Stimulated activated memory B cell treated with anti-CD40 and anti-IgM and Interleukin-4, amounts not matched to agents 10 μg/mL and 1 μg/mL and 100 μg/mL, for 72 hours (primary cell): ENCODE measurements around the gene RFTN1.
"Not testable (repeated sequence)": the region's sequence is repeated elsewhere in the genome, so short reads cannot be mapped to it uniquely, and the experiment has no call there.

Source experiments
- ATAC-seq: fragments of 150-1000 bp; cut with Tn5 transposase; 2 replicates; pipeline ENCODE4 v1.10.0; 2021
- H3K27ac Mint-ChIP-seq: one replicate; pipeline ENCODE4 v1.8.0; 2022; ENCODE audit warnings: mild to moderate bottlenecking, mixed read lengths
- H3K27me3 Mint-ChIP-seq: one replicate; pipeline ENCODE4 v1.8.0; 2022; ENCODE audit warnings: mixed read lengths
- H3K36me3 Mint-ChIP-seq: one replicate; pipeline ENCODE4 v1.8.0; 2022; ENCODE audit warnings: mixed read lengths
- H3K4me1 Mint-ChIP-seq: one replicate; pipeline ENCODE4 v1.8.0; 2022; ENCODE audit warnings: mixed read lengths
- H3K4me3 Mint-ChIP-seq: one replicate; pipeline ENCODE4 v1.8.0; 2022; ENCODE audit warnings: mild to moderate bottlenecking, moderate library complexity, mixed read lengths
- H3K9me3 Mint-ChIP-seq: one replicate; pipeline ENCODE4 v1.8.0; 2022; ENCODE audit warnings: mixed read lengths

RFTN1 gene

GRCh38 chr3:16322189-16322588 lies 191.3 kb downstream of the RFTN1 start:
- H3K4me3 Mint-ChIP-seq: no peak overlapping the region
- no peaks in the 10 kb centered on the region for H3K27me3 Mint-ChIP-seq
- no peak overlapping the region for H3K27ac Mint-ChIP-seq
- no peaks in the 10 kb centered on the region for H3K9me3 Mint-ChIP-seq
- ATAC-seq: no peak
- H3K36me3 Mint-ChIP-seq: peaks cover 94% of the 10 kb centered on the region
- peaks cover 7% of the 10 kb centered on the region for H3K4me1 Mint-ChIP-seq

GRCh38 chr3:16320711-16321110 lies 192.8 kb downstream of the RFTN1 start:
- peaks cover 7% of the 10 kb centered on the region for H3K4me1 Mint-ChIP-seq
- no peak for ATAC-seq
- no peaks in the 10 kb centered on the region for H3K9me3 Mint-ChIP-seq
- peak overlapping the region; percentile 12 for H3K27ac Mint-ChIP-seq
- H3K36me3 Mint-ChIP-seq: peaks cover 96% of the 10 kb centered on the region
- no peaks in the 10 kb centered on the region for H3K27me3 Mint-ChIP-seq
- no peak overlapping the region for H3K4me3 Mint-ChIP-seq

GRCh38 chr3:16319723-16320122 lies 193.8 kb downstream of the RFTN1 start:
- no peak for ATAC-seq
- Mint-ChIP-seq H3K36me3 (peaks cover 90% of the 10 kb centered on the region), H3K4me1 (peaks cover 7% of the 10 kb centered on the region), H3K27me3 (no peaks in the 10 kb centered on the region), H3K4me3 (no peak overlapping the region), H3K27ac (no peak overlapping the region), H3K9me3 (no peaks in the 10 kb centered on the region)

GRCh38 chr3:16319307-16319706 lies 194.2 kb downstream of the RFTN1 start:
- Mint-ChIP-seq H3K36me3 (peaks cover 87% of the 10 kb centered on the region), H3K9me3 (no peaks in the 10 kb centered on the region), H3K4me3 (no peak overlapping the region), H3K4me1 (peaks cover 7% of the 10 kb centered on the region), H3K27me3 (no peaks in the 10 kb centered on the region), H3K27ac (no peak overlapping the region)
- no peak for ATAC-seq

GRCh38 chr3:16318176-16318575 lies 195.3 kb downstream of the RFTN1 start:
- Mint-ChIP-seq H3K27me3 (no peaks in the 10 kb centered on the region), H3K4me3 (no peak overlapping the region), H3K4me1 (peaks cover 7% of the 10 kb centered on the region), H3K36me3 (peaks cover 85% of the 10 kb centered on the region), H3K27ac (no peak overlapping the region), H3K9me3 (no peaks in the 10 kb centered on the region)
- no peak for ATAC-seq

GRCh38 chr3:16317561-16317945 lies 195.9 kb downstream of the RFTN1 start:
- peaks cover 8% of the 10 kb centered on the region for H3K4me1 Mint-ChIP-seq
- no peaks in the 10 kb centered on the region for H3K27me3 Mint-ChIP-seq
- H3K27ac Mint-ChIP-seq: no peak overlapping the region
- peaks cover 83% of the 10 kb centered on the region for H3K36me3 Mint-ChIP-seq
- no peaks in the 10 kb centered on the region for H3K9me3 Mint-ChIP-seq
- no peak overlapping the region for H3K4me3 Mint-ChIP-seq
- no peak for ATAC-seq

- no peaks in the 10 kb centered on the region for H3K9me3 Mint-ChIP-seq
- peaks cover 14% of the 10 kb centered on the region for H3K4me1 Mint-ChIP-seq
- no peaks in the 10 kb centered on the region for H3K27me3 Mint-ChIP-seq
- H3K27ac Mint-ChIP-seq: no peak overlapping the region
- peaks cover 83% of the 10 kb centered on the region for H3K36me3 Mint-ChIP-seq
- ATAC-seq: no peak
- no peak overlapping the region for H3K4me3 Mint-ChIP-seq
Observed at GRCh38 chr3:16316847-16317560, 196.5 kb downstream of the RFTN1 start.

- H3K9me3 Mint-ChIP-seq: no peaks in the 10 kb centered on the region
- ATAC-seq: no peak
- H3K27me3 Mint-ChIP-seq: no peaks in the 10 kb centered on the region
- no peak overlapping the region for H3K4me3 Mint-ChIP-seq
- H3K36me3 Mint-ChIP-seq: peaks cover 83% of the 10 kb centered on the region
- no peak overlapping the region for H3K27ac Mint-ChIP-seq
- peaks cover 20% of the 10 kb centered on the region for H3K4me1 Mint-ChIP-seq
Observed at GRCh38 chr3:16316396-16316795, 197.1 kb downstream of the RFTN1 start.

- no peak overlapping the region for H3K4me3 Mint-ChIP-seq
Observed at GRCh38 chr3:16315623-16316022, 197.9 kb downstream of the RFTN1 start.

GRCh38 chr3:16313886-16314645 lies 199.4 kb downstream of the RFTN1 start:
- peaks cover 72% of the 10 kb centered on the region for H3K36me3 Mint-ChIP-seq
- no peak overlapping the region for H3K27ac Mint-ChIP-seq
- H3K4me1 Mint-ChIP-seq: peaks cover 25% of the 10 kb centered on the region
- no peaks in the 10 kb centered on the region for H3K27me3 Mint-ChIP-seq
- H3K9me3 Mint-ChIP-seq: no peaks in the 10 kb centered on the region
- H3K4me3 Mint-ChIP-seq: no peak overlapping the region
- no peak for ATAC-seq

More at GRCh38 chr3:16315623-16316022, 197.9 kb downstream of the RFTN1 start:
- Mint-ChIP-seq H3K9me3 (no peaks in the 10 kb centered on the region), H3K4me1 (peaks cover 15% of the 10 kb centered on the region), H3K27ac (no peak overlapping the region), H3K36me3 (peaks cover 77% of the 10 kb centered on the region), H3K27me3 (no peaks in the 10 kb centered on the region)
- ATAC-seq: no peak

- Mint-ChIP-seq H3K36me3 (peaks cover 66% of the 10 kb centered on the region), H3K4me3 (peak overlapping the region; percentile 20), H3K9me3 (no peaks in the 10 kb centered on the region), H3K27me3 (no peaks in the 10 kb centered on the region), H3K27ac (peak overlapping the region; percentile 57), H3K4me1 (peaks cover 25% of the 10 kb centered on the region)
- peak; percentile 60 for ATAC-seq
Observed at GRCh38 chr3:16311960-16312451, 201.5 kb downstream of the RFTN1 start.

GRCh38 chr3:16310486-16310885 lies 203.0 kb downstream of the RFTN1 start:
- ATAC-seq, H3K9me3 Mint-ChIP-seq, H3K27me3 Mint-ChIP-seq, H3K4me3 Mint-ChIP-seq: not testable (repeated sequence)
- H3K36me3 Mint-ChIP-seq: peaks cover 59% of the 10 kb centered on the region
- peaks cover 25% of the 10 kb centered on the region for H3K4me1 Mint-ChIP-seq
- H3K27ac Mint-ChIP-seq: peak overlapping the region; percentile 71

GRCh38 chr3:16309558-16309957 lies 203.9 kb downstream of the RFTN1 start:
- Mint-ChIP-seq H3K4me3 (no peak overlapping the region), H3K36me3 (peaks cover 65% of the 10 kb centered on the region), H3K9me3 (no peaks in the 10 kb centered on the region), H3K4me1 (peaks cover 32% of the 10 kb centered on the region), H3K27ac (peak overlapping the region; percentile 71), H3K27me3 (no peaks in the 10 kb centered on the region)
- peak; percentile 87 for ATAC-seq

- H3K27ac Mint-ChIP-seq: no peak overlapping the region
- peaks cover 67% of the 10 kb centered on the region for H3K36me3 Mint-ChIP-seq
- peaks cover 36% of the 10 kb centered on the region for H3K4me1 Mint-ChIP-seq
Observed at GRCh38 chr3:16308727-16309126, 204.8 kb downstream of the RFTN1 start.

GRCh38 chr3:16307832-16308531 lies 205.5 kb downstream of the RFTN1 start:
- Mint-ChIP-seq H3K36me3 (peaks cover 65% of the 10 kb centered on the region), H3K27ac (no peak overlapping the region), H3K27me3 (no peaks in the 10 kb centered on the region), H3K4me3 (no peak overlapping the region), H3K9me3 (no peaks in the 10 kb centered on the region), H3K4me1 (peaks cover 36% of the 10 kb centered on the region)
- ATAC-seq: no peak

More at GRCh38 chr3:16308727-16309126, 204.8 kb downstream of the RFTN1 start:
- ATAC-seq: no peak
- no peaks in the 10 kb centered on the region for H3K9me3 Mint-ChIP-seq
- H3K27me3 Mint-ChIP-seq: no peaks in the 10 kb centered on the region
- H3K4me3 Mint-ChIP-seq: no peak overlapping the region
